CD4-positive, CD25-positive, alpha-beta regulatory T cell (primary cell): ENCODE data around the gene ASIC4. TPM values are rescaled to one million over a fixed set of nuclear protein-coding genes. Genes with fewer than 3 reads are reported as not detected.

Source experiments
- ATAC-seq, 2 donors: fragments of 150-1000 bp; cut with Tn5 transposase; one replicate each; pipeline ENCODE4 v1.10.0; 2021; ENCODE audit warnings: low read depth in 2 of 2, moderate number of reproducible peaks in 2 of 2, moderate library complexity in 1 of 2
- DNase-seq, 3 donors: peaks; one replicate each; pipeline versions ENCODE4 v3.0.0 to v3.0.0-alpha.2; 2012 to 2022; ENCODE audit warnings: mixed read lengths in 1 of 3
- H3K27ac ChIP-seq: one replicate; pipeline ENCODE4 v1.7.0; 2013; ENCODE audit warnings: mild to moderate bottlenecking, low read length; ENCODE audit not compliant: insufficient read depth, poor library complexity, severe bottlenecking
- H3K27me3 ChIP-seq: one replicate; pipeline ENCODE4 v1.7.0; 2013; ENCODE audit warnings: low read length; ENCODE audit not compliant: control insufficient read depth, insufficient read depth
- H3K36me3 ChIP-seq: one replicate; pipeline ENCODE4 v1.7.0; 2013; ENCODE audit warnings: mild to moderate bottlenecking, low read length, moderate library complexity; ENCODE audit not compliant: control insufficient read depth, insufficient read depth
- H3K4me1 ChIP-seq: 2 replicates; pipeline ENCODE4 v1.7.0; 2013; ENCODE audit warnings: mild to moderate bottlenecking, low read length; ENCODE audit not compliant: insufficient read depth, control insufficient read depth, poor library complexity, severe bottlenecking
- H3K4me3 ChIP-seq: one replicate; pipeline ENCODE4 v1.7.0; 2013; ENCODE audit warnings: low read depth, mild to moderate bottlenecking, low read length, moderate library complexity
- H3K9me3 ChIP-seq, 2 experiments: 1 replicate in 1 of 2; 2 replicates in 1 of 2; pipeline ENCODE4 v1.7.0; 2013; ENCODE audit warnings: low read length in 2 of 2, mild to moderate bottlenecking in 1 of 2, moderate library complexity in 1 of 2; ENCODE audit not compliant: control insufficient read depth in 2 of 2
- H3K27ac Mint-ChIP-seq, 3 donors: one replicate each; pipeline ENCODE4 v1.8.0; 2020 to 2022; ENCODE audit warnings: mild to moderate bottlenecking in 3 of 3, mixed read lengths in 3 of 3, moderate library complexity in 2 of 3
- H3K27me3 Mint-ChIP-seq: one replicate; pipeline ENCODE4 v1.8.0; 2022; ENCODE audit warnings: mild to moderate bottlenecking, mixed read lengths
- H3K36me3 Mint-ChIP-seq: one replicate; pipeline ENCODE4 v1.8.0; 2020; ENCODE audit warnings: mixed read lengths
- H3K4me1 Mint-ChIP-seq, 4 donors: one replicate each; pipeline ENCODE4 v1.8.0; 2020 to 2022; ENCODE audit warnings: mixed read lengths in 4 of 4, mild to moderate bottlenecking in 1 of 4
- H3K4me3 Mint-ChIP-seq, 4 donors: one replicate each; pipeline ENCODE4 v1.8.0; 2020 to 2022; ENCODE audit warnings: mild to moderate bottlenecking in 4 of 4, mixed read lengths in 4 of 4, moderate library complexity in 3 of 4
- H3K9me3 Mint-ChIP-seq, 7 donors: one replicate each; pipeline ENCODE4 v1.8.0; 2020 to 2022; ENCODE audit warnings: mixed read lengths in 7 of 7, mild to moderate bottlenecking in 3 of 7, moderate library complexity in 2 of 7
- polyA plus RNA-seq, 4 donors: library from polyadenylated mRNA; unstranded; fragments of 300-500 nt; fragmentation: Illumina TruSeq; gene quantifications; one replicate each; pipeline ENCODE4 v1.2.3, GENCODE V29; 2021
- total RNA-seq: library from RNA; stranded (reverse); gene quantifications from one replicate; pipeline ENCODE4 v1.2.3, GENCODE V29; 2022

Gene ASIC4
- total and polyA plus RNA-seq, 5 donors from 2014 or later, result 0.12 TPM; not detected in 4

GRCh38 chr2:219505585-219505984, 8.7 kb upstream of the ASIC4 start:
- H3K9me3 Mint-ChIP-seq, result no peaks in the 10 kb centered on the region
- H3K4me3 Mint-ChIP-seq, result no peak overlapping the region
- Histone ChIP-seq H3K9me3 (no peaks in the 10 kb centered on the region), H3K4me3 (no peak overlapping the region), H3K27ac (no peak overlapping the region), H3K4me1 (peaks cover 8% of the 10 kb centered on the region), H3K36me3 (peaks cover 18% of the 10 kb centered on the region), H3K27me3 (no peaks in the 10 kb centered on the region)
- peaks cover 25% of the 10 kb centered on the region for H3K27me3 Mint-ChIP-seq
- peaks cover 0 to 21% (median 7%) of the 10 kb centered on the region in 4 donors for H3K4me1 Mint-ChIP-seq
- peaks cover 34% of the 10 kb centered on the region for H3K36me3 Mint-ChIP-seq
- DNase-seq (no peak), ATAC-seq (no peak)
- H3K27ac Mint-ChIP-seq, result no peak overlapping the region

- Histone ChIP-seq H3K27me3 (no peaks in the 10 kb centered on the region), H3K4me3 (no peak overlapping the region), H3K4me1 (peaks cover 8% of the 10 kb centered on the region), H3K27ac (no peak overlapping the region), H3K36me3 (peaks cover 18% of the 10 kb centered on the region), H3K9me3 (no peaks in the 10 kb centered on the region)
- Mint-ChIP-seq H3K4me3 (no peak overlapping the region), H3K27ac (no peak overlapping the region), H3K36me3 (peaks cover 32% of the 10 kb centered on the region), H3K9me3 (no peaks in the 10 kb centered on the region), H3K4me1 (peaks cover 0 to 19% (median 7%) of the 10 kb centered on the region in 4 donors), H3K27me3 (peaks cover 31% of the 10 kb centered on the region)
- ATAC-seq (no peak), DNase-seq (no peak)
Measured at GRCh38 chr2:219506153-219506801, 8.0 kb upstream of the ASIC4 start.

- H3K36me3 Mint-ChIP-seq, result peaks cover 26% of the 10 kb centered on the region
- Histone ChIP-seq H3K4me3 (no peak overlapping the region), H3K27ac (no peak overlapping the region), H3K9me3 (no peaks in the 10 kb centered on the region), H3K4me1 (peaks cover 8% of the 10 kb centered on the region), H3K27me3 (no peaks in the 10 kb centered on the region), H3K36me3 (peaks cover 18% of the 10 kb centered on the region)
- H3K9me3 Mint-ChIP-seq, result no peaks in the 10 kb centered on the region
- ATAC-seq (no peak), DNase-seq (no peak)
- H3K27me3 Mint-ChIP-seq, result peaks cover 38% of the 10 kb centered on the region
- H3K4me1 Mint-ChIP-seq, result peaks cover 0 to 17% (median 7%) of the 10 kb centered on the region in 4 donors
- H3K27ac Mint-ChIP-seq, result no peak overlapping the region
- no peak overlapping the region for H3K4me3 Mint-ChIP-seq
Measured at GRCh38 chr2:219506802-219507526, 7.3 kb upstream of the ASIC4 start.

- H3K4me1 Mint-ChIP-seq, result peaks cover 0 to 17% (median 10%) of the 10 kb centered on the region in 4 donors
- H3K27me3 Mint-ChIP-seq, result peaks cover 39% of the 10 kb centered on the region
- peaks cover 26% of the 10 kb centered on the region for H3K36me3 Mint-ChIP-seq
- H3K9me3 ChIP-seq, result no peaks in the 10 kb centered on the region
- no peak overlapping the region for H3K27ac ChIP-seq
- no peak for DNase-seq
- no peak overlapping the region for H3K27ac Mint-ChIP-seq
- H3K36me3 ChIP-seq, result peaks cover 18% of the 10 kb centered on the region
- H3K27me3 ChIP-seq, result peaks cover 2% of the 10 kb centered on the region
- H3K4me3 ChIP-seq, result no peak overlapping the region
- no peak for ATAC-seq
- no peaks in the 10 kb centered on the region for H3K9me3 Mint-ChIP-seq
- peak overlapping the region in 1 of 4 donors; percentile 51 for H3K4me3 Mint-ChIP-seq
- H3K4me1 ChIP-seq, result peaks cover 8% of the 10 kb centered on the region
Measured at GRCh38 chr2:219507581-219508443, 6.5 kb upstream of the ASIC4 start.

GRCh38 chr2:219508444-219508734, 5.9 kb upstream of the ASIC4 start:
- Mint-ChIP-seq H3K27ac (no peak overlapping the region), H3K4me3 (no peak overlapping the region), H3K36me3 (peaks cover 25% of the 10 kb centered on the region), H3K9me3 (no peaks in the 10 kb centered on the region), H3K27me3 (peaks cover 45% of the 10 kb centered on the region), H3K4me1 (peaks cover 0 to 21% (median 12%) of the 10 kb centered on the region in 4 donors)
- no peak overlapping the region for H3K27ac ChIP-seq
- H3K27me3 ChIP-seq, result peaks cover 2% of the 10 kb centered on the region
- ATAC-seq (no peak), DNase-seq (no peak)
- no peaks in the 10 kb centered on the region for H3K9me3 ChIP-seq
- H3K36me3 ChIP-seq, result peaks cover 18% of the 10 kb centered on the region
- peaks cover 8% of the 10 kb centered on the region for H3K4me1 ChIP-seq
- H3K4me3 ChIP-seq, result no peak overlapping the region

DNA sequence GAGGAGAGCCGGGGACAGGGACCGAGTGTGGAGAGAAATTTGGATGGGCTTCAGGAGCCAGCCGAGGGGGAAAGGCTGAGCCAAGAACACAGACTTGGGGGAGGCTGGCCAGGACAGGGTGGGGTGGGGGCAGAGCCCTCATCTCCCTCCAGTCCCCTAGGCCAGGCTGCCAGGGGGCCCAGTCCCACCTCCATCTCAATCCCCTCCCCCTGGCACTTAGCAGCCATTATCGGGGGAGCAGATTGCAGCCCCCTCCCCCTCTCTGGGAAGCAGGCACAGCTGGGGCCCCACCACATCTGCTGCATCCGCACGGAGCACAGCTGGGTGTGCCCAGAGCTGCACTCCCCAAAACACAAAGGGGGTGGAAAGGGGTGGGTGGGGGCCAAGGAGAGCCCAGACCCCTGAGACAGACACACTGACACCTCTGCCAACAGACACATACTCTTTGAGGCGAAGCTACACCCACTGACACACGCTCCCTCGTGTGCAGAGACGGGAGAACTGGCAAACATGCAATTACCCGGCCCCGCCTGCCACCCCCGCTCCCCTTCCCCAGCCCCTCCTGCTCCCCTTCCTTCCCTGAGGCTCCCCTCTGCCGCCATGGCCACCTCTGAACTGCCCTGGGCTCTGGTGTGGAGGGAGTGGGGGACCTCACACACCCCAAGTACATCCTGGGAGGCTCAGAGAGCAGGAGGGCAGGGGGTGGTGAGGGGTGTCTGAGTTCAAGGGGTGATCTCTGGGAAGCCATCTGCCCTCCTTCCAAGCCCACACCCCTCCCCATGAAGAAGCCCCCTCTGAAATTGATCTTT, 5.1 kb upstream of the ASIC4 start:
- H3K4me1 ChIP-seq, result peaks cover 12% of the 10 kb centered on the region
- H3K27me3 ChIP-seq, result peaks cover 2% of the 10 kb centered on the region
- H3K4me1 Mint-ChIP-seq, result peaks cover 0 to 27% (median 15%) of the 10 kb centered on the region in 4 donors
- H3K4me3 ChIP-seq, result no peak overlapping the region
- H3K27ac ChIP-seq, result no peak overlapping the region
- peaks cover 15% of the 10 kb centered on the region for H3K36me3 ChIP-seq
- H3K36me3 Mint-ChIP-seq, result peaks cover 17% of the 10 kb centered on the region
- H3K9me3 ChIP-seq, result no peaks in the 10 kb centered on the region
- no peak overlapping the region for H3K27ac Mint-ChIP-seq
- DNase-seq (no peak), ATAC-seq (peak; percentile 9 to 20)
- H3K27me3 Mint-ChIP-seq, result peaks cover 53% of the 10 kb centered on the region
- H3K4me3 Mint-ChIP-seq, result peak overlapping the region in 3 of 4 donors; percentile 50 to 70 (median 68)
- H3K9me3 Mint-ChIP-seq, result no peaks in the 10 kb centered on the region
